ENCODE measurements around the gene TCP11.
"Not testable (repeated sequence)": the region's sequence is repeated elsewhere in the genome, so short reads cannot be mapped to it uniquely, and the experiment has no call there.

TCP11 gene

GRCh38 chr6:35146453-35146852 is 5.3 kb upstream of the TCP11 start:
- peak; percentile 67 for DNase-seq (ENCODE audit: low spot score)

GRCh38 chr6:35145757-35146156 is 4.6 kb upstream of the TCP11 start:
- DNase-seq (ENCODE audit: low spot score), result no peak

GRCh38 chr6:35142588-35143569 is 1.7 kb upstream of the TCP11 start:
- DNase-seq (ENCODE audit: low spot score), result no peak

- no peak for DNase-seq (ENCODE audit: low spot score)
Observed at GRCh38 chr6:35140639-35141006, 516 bp downstream of the TCP11 start.

- DNase-seq (ENCODE audit: low spot score), result peak; percentile 89
Observed at GRCh38 chr6:35139924-35140638, 1.1 kb downstream of the TCP11 start.

- DNase-seq (ENCODE audit: low spot score), result no peak
Observed at GRCh38 chr6:35139470-35139869, 1.7 kb downstream of the TCP11 start.

GRCh38 chr6:35138191-35138590 is 2.9 kb downstream of the TCP11 start:
- DNase-seq (ENCODE audit: low spot score), result not testable (repeated sequence)

- no peak for DNase-seq (ENCODE audit: low spot score)
Observed at GRCh38 chr6:35136185-35136584, 5.0 kb downstream of the TCP11 start.

- DNase-seq (ENCODE audit: low spot score), result no peak
Observed at GRCh38 chr6:35128496-35128895, 12.6 kb downstream of the TCP11 start.

GRCh38 chr6:35128042-35128441 is 13.1 kb downstream of the TCP11 start:
- no peak for DNase-seq (ENCODE audit: low spot score)

GRCh38 chr6:35124356-35124755 is 16.8 kb downstream of the TCP11 start:
- no peak for DNase-seq (ENCODE audit: low spot score)

- no peak for DNase-seq (ENCODE audit: low spot score)
Observed at GRCh38 chr6:35120746-35121145, 20.4 kb downstream of the TCP11 start.

- DNase-seq (ENCODE audit: low spot score), result no peak
Observed at GRCh38 chr6:35108309-35108885, 32.7 kb downstream of the TCP11 start.

- DNase-seq (ENCODE audit: low spot score), result not testable (repeated sequence)
Observed at GRCh38 chr6:35107761-35108160, 33.4 kb downstream of the TCP11 start.

- DNase-seq (ENCODE audit: low spot score), result not testable (repeated sequence)
Observed at GRCh38 chr6:35107208-35107607, 33.9 kb downstream of the TCP11 start.

GRCh38 chr6:35106061-35106460 is 35.1 kb downstream of the TCP11 start:
- not testable (repeated sequence) for DNase-seq (ENCODE audit: low spot score)

- no peak for DNase-seq (ENCODE audit: low spot score)
Observed at GRCh38 chr6:35105078-35105477, 36.1 kb downstream of the TCP11 start.

- no peak for DNase-seq (ENCODE audit: low spot score)
Observed at GRCh38 chr6:35099116-35099515, 42.0 kb downstream of the TCP11 start.

GRCh38 chr6:35096129-35096862 is 44.8 kb downstream of the TCP11 start:
- no peak for DNase-seq (ENCODE audit: low spot score)

- no peak for DNase-seq (ENCODE audit: low spot score)
Observed at GRCh38 chr6:35094183-35094582, 47.0 kb downstream of the TCP11 start.

- DNase-seq (ENCODE audit: low spot score), result no peak
Observed at GRCh38 chr6:35093783-35094182, 47.4 kb downstream of the TCP11 start.

GRCh38 chr6:35093118-35093445 is 48.1 kb downstream of the TCP11 start:
- DNase-seq (ENCODE audit: low spot score), result no peak
